ENCODE measurements around the gene KCNJ12. TPM values are rescaled to one million over a fixed set of nuclear protein-coding genes. Genes with fewer than 3 reads are reported as not detected.

The KCNJ12 gene
- total and polyA plus RNA-seq, 2 of the 4 experiments (the other 2 are of a cell fraction), result under 0.01 to 0.10 TPM

- H2BK20ac ChIP-seq (ENCODE audit: low read depth, low read length), result no peak overlapping the region
- H3K56ac ChIP-seq (ENCODE audit: extremely low read depth, insufficient read depth, low read length), result no peak overlapping the region
- peak overlapping the region; percentile 12; the same call in 1 of the 2 replicates for H3K4me3 ChIP-seq (ENCODE audit: insufficient read depth, low read depth, low read length)
- DNase-seq, result peak; percentile 65
- no peak overlapping the region for H3K18ac ChIP-seq (ENCODE audit: low read depth, low read length)
- no TSS peak for BruUV-seq (replicated peaks)
- peak overlapping the region; percentile 85 for H2AFZ ChIP-seq (replicated peaks; ENCODE audit: low read length, poor library complexity)
- ChIA-PET POLR2A (ENCODE audit: unreplicated experiment) (no interaction called here), CTCF (interaction anchor here (0.6 to 0.7 kb wide), 2 partner anchors 59 to 154 kb away, joined by 3 to 5 read pairs; no protein-coding TSS in a partner anchor)
- no peak overlapping the region for H2BK120ac ChIP-seq (ENCODE audit: low read depth, low read length)
- H3K79me1 ChIP-seq (ENCODE audit: low read depth in 1 of 2, low read length in 2 of 2), result no peaks in the 10 kb centered on the region
- 0 out of 2 replicates have a peak, but pooled peaks cover 4% of the 10 kb centered on the region for H4K20me1 ChIP-seq (ENCODE audit: insufficient read depth, low read length)
- TF ChIP-seq SMC3 (IDR thresholded peaks at IDR 0.05; ENCODE audit: low read depth, low read length), result peak; percentile 42
- TF ChIP-seq CTCF (conservative IDR thresholded peaks at IDR 0.05; ENCODE audit: low read depth, low read length), result peak; percentile 68
- no peak for TF ChIP-seq MAFK (IDR thresholded peaks at IDR 0.05; ENCODE audit: low read depth, low read length)
- no peak for TF ChIP-seq ELK1 (IDR thresholded peaks at IDR 0.05; ENCODE audit: borderline replicate concordance, low read depth, low read length)
- TF ChIP-seq RAD21 (IDR thresholded peaks at IDR 0.05; ENCODE audit: low read length), result peak; percentile 49
- peak; percentile 49; the same call in 1 of the 2 replicates for TF ChIP-seq USF2 (IDR thresholded peaks at IDR 0.05; ENCODE audit: low read depth, low read length)
- TF ChIP-seq RFX5 (IDR thresholded peaks at IDR 0.05; ENCODE audit: low read depth, low read length), result no peak
- H3K4ac ChIP-seq (ENCODE audit: low read depth, low read length), result no peak overlapping the region
- no peak overlapping the region for H3K23ac ChIP-seq (ENCODE audit: low read depth, low read length)
- peaks cover 23% of the 10 kb centered on the region for H3K27me3 ChIP-seq (ENCODE audit: control insufficient read depth, insufficient read depth, low read length)
- peak; percentile 59 for ATAC-seq (ENCODE audit: low read depth)
- dilution Hi-C loops (cut with HindIII; ENCODE audit: low sequenced_read_pairs, unreplicated experiment) (no loop called here), intact Hi-C loops (cut with micrococcal nuclease) (loop anchor here (1.0 to 5.0 kb wide), 2 partner anchors 61 to 325 kb away; partner anchors contain the start of gene DHRS7B), in situ Hi-C loops (cut with MboI; ENCODE audit: low sequenced_read_pairs) (no loop called here)
- H3K9me3 ChIP-seq (ENCODE audit: control insufficient read depth, insufficient read depth, low read length), result no peaks in the 10 kb centered on the region
- H3K9ac ChIP-seq (ENCODE audit: low read depth, low read length), result no peak overlapping the region
- no peak overlapping the region for H2BK15ac ChIP-seq (ENCODE audit: low read depth, low read length)
- peaks cover 3% of the 10 kb centered on the region; the same call in 1 of the 2 replicates for H3K4me1 ChIP-seq (ENCODE audit: control insufficient read depth, insufficient read depth, low read length)
- no peak overlapping the region for H3K27ac ChIP-seq (ENCODE audit: insufficient read depth, low read length)
- H4K5ac ChIP-seq (ENCODE audit: low read depth, low read length), result peak overlapping the region; percentile 2
- WGBS, 2 experiments (ENCODE audit: extremely low coverage in 2 of 2, insufficient read length in 1 of 2), result 3% methylated on average over 12 of the region's 49 CpGs; no CpG with 5 or more reads in 1 of the 2 experiments
- H4K91ac ChIP-seq (ENCODE audit: insufficient read depth, low read depth, low read length), result no peak overlapping the region
- no peak overlapping the region for H2AK9ac ChIP-seq (replicated peaks; ENCODE audit: low read depth, low read length, poor library complexity)
- H4K8ac ChIP-seq (ENCODE audit: low read depth in 2 of 2, low read length in 2 of 2), result peak overlapping the region; percentile 57 to 65; a peak in 3 of 4 replicates
- peak overlapping the region; percentile 37 for H3K4me2 ChIP-seq (ENCODE audit: low read depth, low read length)
- 0 out of 2 replicates have a peak, but pooled peaks cover 3% of the 10 kb centered on the region for H3K9me1 ChIP-seq (ENCODE audit: insufficient read depth, low read length)
- H2BK5ac ChIP-seq (ENCODE audit: low read depth, low read length, poor library complexity, severe bottlenecking), result no peak overlapping the region
- H2AK5ac ChIP-seq (ENCODE audit: low read depth, low read length), result no peak overlapping the region
- H3K14ac ChIP-seq (replicated peaks; ENCODE audit: low read depth, low read length), result no peak overlapping the region
- H3K36me3 ChIP-seq (ENCODE audit: control insufficient read depth, insufficient read depth, low read length), result no peaks in the 10 kb centered on the region
These were observed 76.4 kb downstream of the KCNJ12 start for GRCh38 chr17:21452377-21453143.
